ENCODE measurements around the gene YY1. TPM values are rescaled to one million over a fixed set of nuclear protein-coding genes. Genes with fewer than 3 reads are reported as not detected.
"Not testable (repeated sequence)": the region's sequence is repeated elsewhere in the genome, so short reads cannot be mapped to it uniquely, and the experiment has no call there.

The YY1 gene
- total RNA-seq, 2 donors from 2014 or later: 75.5 to 77.9 TPM

DNA sequence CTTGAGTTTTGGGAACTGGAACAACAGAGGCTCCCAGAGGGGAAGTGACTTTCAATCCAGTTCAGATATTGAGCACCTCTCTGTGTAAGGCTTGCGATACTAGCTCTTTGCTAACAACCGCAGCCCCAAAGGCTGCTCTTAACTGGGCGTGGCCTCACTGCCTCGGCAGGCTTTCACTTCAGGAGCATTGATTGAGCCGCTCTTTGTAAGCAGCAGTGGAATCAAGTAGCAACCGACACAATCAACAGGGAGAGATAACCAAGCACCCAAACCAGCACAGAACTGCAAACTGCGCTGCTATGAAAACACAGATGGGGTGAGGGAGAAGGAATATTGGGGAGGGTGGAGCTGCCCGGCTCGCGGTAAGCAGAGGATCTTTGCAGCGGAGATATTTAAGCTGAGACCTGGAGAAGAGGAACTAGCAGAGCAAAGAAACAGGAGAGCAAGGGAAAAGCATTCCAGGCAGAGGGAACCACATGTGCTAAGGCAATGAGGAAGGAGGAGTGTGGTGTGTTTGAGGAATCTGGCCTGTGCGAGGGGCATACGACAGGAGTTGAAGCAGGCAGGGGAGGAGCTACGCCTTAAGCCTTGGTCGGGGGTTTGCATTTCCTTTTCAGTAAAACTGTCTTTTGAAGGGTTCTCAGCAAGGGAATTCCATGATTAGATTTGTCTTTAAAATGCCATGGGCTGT, 17.3 kb upstream of the YY1 start:
- H3K36me3 Mint-ChIP-seq (ENCODE audit: low read depth): no peaks in the 10 kb centered on the region
- no peak overlapping the region for H3K27ac Mint-ChIP-seq
- DNase-seq (peak; percentile 42 to 52 (median 47)), ATAC-seq (peak; percentile 96)
- no peaks in the 10 kb centered on the region for H3K27me3 Mint-ChIP-seq
- no peaks in the 10 kb centered on the region for H3K9me3 ChIP-seq (ENCODE audit: control insufficient read depth, low read length, poor library complexity, severe bottlenecking)
- H3K4me3 Mint-ChIP-seq: no peak overlapping the region
- peaks cover 23% of the 10 kb centered on the region for H3K4me1 Mint-ChIP-seq

DNA sequence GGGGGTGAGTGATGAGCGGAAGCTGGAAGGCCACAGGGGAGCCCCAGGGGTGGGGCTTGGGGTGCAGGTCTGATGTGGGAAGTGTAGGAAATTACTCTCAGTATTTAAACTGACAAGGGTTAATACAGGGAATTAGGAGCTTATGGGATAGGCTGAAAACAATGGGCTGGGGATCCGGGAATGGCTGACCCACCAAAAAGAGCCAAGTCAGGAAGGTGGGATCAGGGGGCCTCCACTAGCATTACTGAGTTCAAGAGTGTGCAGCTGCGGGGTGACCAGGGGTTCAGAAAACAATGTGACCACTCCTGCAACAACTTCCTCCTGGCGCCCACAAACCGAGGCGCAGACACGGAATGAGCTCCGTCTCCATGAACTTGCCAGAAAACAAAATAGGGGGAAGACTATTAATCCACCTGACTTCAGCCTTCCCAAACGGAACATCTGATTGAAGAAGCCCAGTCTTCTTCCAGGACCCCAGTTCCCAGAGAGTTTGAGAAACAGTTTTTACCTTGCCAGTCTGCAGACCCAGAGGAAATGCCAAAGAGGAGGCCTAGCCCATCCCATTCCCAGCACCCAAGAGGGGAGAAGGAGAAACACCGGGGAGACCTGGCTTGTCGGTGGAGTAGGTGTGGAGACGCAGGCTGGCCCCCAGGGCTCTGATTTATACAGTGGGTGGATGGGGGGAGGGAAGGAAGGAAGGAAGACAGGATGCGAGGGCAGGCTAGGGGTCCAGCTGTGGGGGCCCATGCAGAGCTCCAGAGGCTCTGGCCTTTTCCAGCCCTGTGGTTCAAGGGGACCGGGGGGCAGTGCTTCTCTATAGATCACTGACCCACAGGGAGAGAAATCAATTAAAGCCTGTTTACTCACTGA, 16.5 kb upstream of the YY1 start:
- DNase-seq (no peak), ATAC-seq (no peak)
- Mint-ChIP-seq H3K36me3 (ENCODE audit: low read depth) (no peaks in the 10 kb centered on the region), H3K4me3 (no peak overlapping the region), H3K27me3 (no peaks in the 10 kb centered on the region), H3K27ac (no peak overlapping the region), H3K4me1 (peaks cover 21% of the 10 kb centered on the region)
- no peaks in the 10 kb centered on the region for H3K9me3 ChIP-seq (ENCODE audit: control insufficient read depth, low read length, poor library complexity, severe bottlenecking)

DNA sequence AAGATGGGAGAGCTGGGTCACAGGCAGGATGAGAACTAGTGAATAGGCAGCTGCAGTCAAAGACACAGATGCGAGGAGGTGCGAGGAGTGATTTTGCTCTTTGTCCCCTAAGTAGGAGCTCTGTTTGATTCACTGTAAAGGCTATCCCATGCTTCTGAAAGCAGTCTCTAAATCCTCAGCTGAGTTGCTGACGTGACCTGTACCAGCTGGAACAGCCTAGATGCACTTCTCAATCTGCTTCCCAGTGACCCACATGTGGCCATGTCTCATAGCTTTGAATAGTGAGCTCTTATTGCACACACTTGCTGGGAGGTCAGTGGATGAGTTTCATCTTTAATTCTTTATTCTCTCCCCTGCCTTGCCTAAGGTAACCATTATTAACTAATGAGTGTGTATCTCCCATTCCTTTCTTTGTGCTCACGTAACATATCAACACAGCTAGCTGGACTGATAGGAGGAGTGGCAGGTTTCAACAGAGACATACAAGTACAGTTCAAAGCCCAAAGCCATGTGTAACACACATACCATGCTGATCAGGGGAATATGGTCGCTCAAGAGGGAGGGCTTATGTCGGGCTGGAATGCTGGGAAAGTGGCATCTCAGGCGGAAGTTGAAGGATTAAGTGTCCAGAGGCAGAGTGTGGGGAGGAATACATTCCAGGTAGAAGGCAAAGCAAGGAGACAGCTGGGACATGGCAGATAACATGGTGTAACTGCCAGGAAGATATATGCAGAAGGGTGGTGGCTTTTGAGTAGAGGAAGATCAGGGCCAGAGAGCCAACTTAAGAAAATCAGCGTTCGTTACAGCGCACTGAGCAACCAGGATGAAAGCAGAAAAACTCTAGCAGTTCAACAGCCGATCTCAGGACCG, 15.4 kb upstream of the YY1 start:
- no peaks in the 10 kb centered on the region for H3K27me3 Mint-ChIP-seq
- DNase-seq (no peak), ATAC-seq (no peak)
- H3K36me3 Mint-ChIP-seq (ENCODE audit: low read depth): no peaks in the 10 kb centered on the region
- peaks cover 21% of the 10 kb centered on the region for H3K4me1 Mint-ChIP-seq
- no peak overlapping the region for H3K4me3 Mint-ChIP-seq
- H3K9me3 ChIP-seq (ENCODE audit: control insufficient read depth, low read length, poor library complexity, severe bottlenecking): no peaks in the 10 kb centered on the region
- H3K27ac Mint-ChIP-seq: no peak overlapping the region

DNA sequence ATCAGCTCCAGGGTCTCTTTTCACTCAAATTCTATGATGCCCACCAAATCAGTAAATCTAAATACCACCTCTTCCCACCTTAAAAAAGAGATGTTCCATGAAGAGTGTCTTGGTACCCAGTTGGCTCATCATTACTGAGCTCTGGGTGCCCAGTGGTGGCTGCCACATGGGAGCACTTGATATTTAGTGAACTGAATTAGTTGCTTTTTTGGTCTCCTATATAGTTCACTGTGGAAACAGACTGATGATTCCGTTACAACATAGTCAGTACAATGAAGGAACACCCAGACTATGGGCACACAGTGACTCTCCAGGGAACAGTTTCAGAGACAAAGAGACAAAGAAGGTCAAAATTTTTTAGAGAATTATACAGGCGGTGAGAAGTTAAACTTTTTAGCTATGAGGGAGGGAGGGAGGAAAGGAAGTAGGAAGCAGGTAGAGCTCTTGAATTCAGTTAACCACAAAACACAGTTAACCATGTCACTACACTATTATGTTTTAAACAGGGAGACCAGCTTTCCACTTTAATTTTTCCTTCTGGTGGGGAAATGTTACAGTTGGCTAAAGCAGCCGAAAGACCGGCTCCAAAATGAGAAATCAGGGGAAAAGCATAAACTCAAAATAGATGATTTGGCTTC, 14.6 kb upstream of the YY1 start:
- Mint-ChIP-seq H3K4me3 (no peak overlapping the region), H3K27me3 (no peaks in the 10 kb centered on the region), H3K36me3 (ENCODE audit: low read depth) (no peaks in the 10 kb centered on the region), H3K4me1 (peaks cover 23% of the 10 kb centered on the region), H3K27ac (no peak overlapping the region)
- DNase-seq: no peak
- ATAC-seq: peak; percentile 26
- no peaks in the 10 kb centered on the region for H3K9me3 ChIP-seq (ENCODE audit: control insufficient read depth, low read length, poor library complexity, severe bottlenecking)

DNA sequence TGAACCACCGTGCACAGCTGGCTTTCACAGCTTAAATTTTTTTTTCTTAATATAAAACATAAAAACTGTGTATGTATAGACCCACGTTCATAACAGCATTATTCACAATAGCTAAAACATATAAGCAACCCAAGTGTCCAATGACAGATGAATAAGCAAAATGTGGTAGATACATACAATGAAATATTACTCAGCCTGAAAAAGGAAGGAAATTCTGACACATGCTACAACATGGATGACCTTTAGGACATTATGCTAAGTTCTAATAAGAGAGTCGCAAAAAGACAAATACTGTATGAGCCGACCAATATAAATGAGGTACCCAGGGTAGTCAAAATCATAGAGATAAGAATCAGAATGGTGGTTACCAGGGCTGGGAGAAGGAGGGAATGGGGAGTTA, 13.8 kb upstream of the YY1 start:
- no peaks in the 10 kb centered on the region for H3K9me3 ChIP-seq (ENCODE audit: control insufficient read depth, low read length, poor library complexity, severe bottlenecking)
- H3K27ac Mint-ChIP-seq: no peak overlapping the region
- ATAC-seq: no peak
- H3K4me1 Mint-ChIP-seq: peaks cover 31% of the 10 kb centered on the region
- DNase-seq: no peak
- peaks cover 1% of the 10 kb centered on the region for H3K36me3 Mint-ChIP-seq (ENCODE audit: low read depth)
- no peaks in the 10 kb centered on the region for H3K27me3 Mint-ChIP-seq
- H3K4me3 Mint-ChIP-seq: peak overlapping the region; percentile 41

DNA sequence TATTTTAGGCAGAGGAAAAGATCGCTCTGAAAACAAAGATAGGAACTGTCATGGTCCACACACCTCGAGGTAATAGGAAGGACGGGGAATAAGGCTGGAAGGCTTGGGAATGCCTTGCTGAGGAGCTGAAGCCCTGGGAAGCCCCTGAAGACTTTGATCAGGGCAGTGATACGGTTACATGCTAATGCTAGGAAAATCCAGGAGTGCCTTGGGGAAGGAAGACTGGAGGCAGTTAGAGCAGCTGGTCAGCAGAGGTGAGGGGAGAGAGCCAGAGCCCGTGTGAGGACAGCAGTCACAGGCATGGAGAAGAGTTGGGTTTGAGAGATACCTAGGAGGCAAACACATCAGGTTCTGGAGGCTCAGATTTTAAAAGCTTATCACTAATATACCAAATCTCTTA, 8.6 kb upstream of the YY1 start:
- ATAC-seq (no peak), DNase-seq (no peak)
- H3K4me1 Mint-ChIP-seq: peaks cover 32% of the 10 kb centered on the region
- no peaks in the 10 kb centered on the region for H3K27me3 Mint-ChIP-seq
- peaks cover 2% of the 10 kb centered on the region for H3K36me3 Mint-ChIP-seq (ENCODE audit: low read depth)
- H3K27ac Mint-ChIP-seq: peak overlapping the region; percentile 68
- no peaks in the 10 kb centered on the region for H3K9me3 ChIP-seq (ENCODE audit: control insufficient read depth, low read length, poor library complexity, severe bottlenecking)
- H3K4me3 Mint-ChIP-seq: no peak overlapping the region

DNA sequence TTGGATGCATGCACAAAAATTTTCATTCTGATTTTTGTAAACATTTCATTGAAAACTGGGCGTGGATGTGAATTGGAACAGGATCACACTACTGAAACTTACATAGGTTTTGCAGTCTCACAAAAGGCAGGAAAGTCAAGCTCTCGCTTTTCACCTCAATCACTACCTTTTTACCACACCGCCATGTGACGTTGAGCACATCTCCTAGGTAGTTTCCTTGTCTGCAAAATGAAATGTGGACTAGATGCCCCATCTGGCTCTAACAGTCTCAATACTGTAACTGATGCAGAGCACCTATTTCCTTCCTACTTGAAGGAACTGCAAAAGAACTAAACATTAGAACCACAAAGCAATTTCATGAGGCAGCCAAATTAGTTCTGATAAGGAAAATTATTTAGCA, 4.4 kb upstream of the YY1 start:
- ATAC-seq (no peak), DNase-seq (no peak)
- Mint-ChIP-seq H3K4me3 (no peak overlapping the region), H3K36me3 (ENCODE audit: low read depth) (peaks cover 6% of the 10 kb centered on the region), H3K27me3 (no peaks in the 10 kb centered on the region), H3K27ac (peak overlapping the region; percentile 94), H3K4me1 (peaks cover 41% of the 10 kb centered on the region)
- H3K9me3 ChIP-seq (ENCODE audit: control insufficient read depth, low read length, poor library complexity, severe bottlenecking): no peaks in the 10 kb centered on the region

DNA sequence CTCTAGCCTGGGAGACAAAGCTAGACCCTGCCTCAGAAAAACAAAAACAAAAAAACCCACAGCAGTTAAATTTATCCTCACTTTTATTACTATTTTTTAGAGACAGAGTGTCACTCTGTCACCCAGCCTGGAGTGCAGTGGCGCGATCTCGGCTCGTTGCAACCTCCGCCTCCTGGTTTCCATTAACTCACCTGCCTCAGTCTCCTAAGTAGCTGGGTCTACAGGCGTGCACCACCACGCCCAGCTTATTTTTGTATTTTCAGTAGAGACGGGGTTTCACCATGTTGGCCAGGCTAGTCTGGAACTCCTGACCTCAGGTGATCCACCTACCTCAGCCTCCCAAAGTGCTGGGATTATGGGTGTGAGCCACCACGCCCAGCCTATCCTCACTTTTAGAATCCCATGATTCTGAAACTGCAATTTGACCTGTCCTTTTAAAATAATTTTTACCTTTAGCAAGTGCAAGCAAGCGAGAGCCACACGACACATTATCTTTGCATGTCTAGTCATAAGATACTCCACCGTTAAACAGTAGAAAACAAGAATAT, 2.6 kb upstream of the YY1 start:
- H3K36me3 Mint-ChIP-seq (ENCODE audit: low read depth); ATAC-seq; H3K27me3 Mint-ChIP-seq; H3K9me3 ChIP-seq (ENCODE audit: control insufficient read depth, low read length, poor library complexity, severe bottlenecking); DNase-seq: not testable (repeated sequence)
- peaks cover 39% of the 10 kb centered on the region for H3K4me1 Mint-ChIP-seq
- H3K27ac Mint-ChIP-seq: peak overlapping the region; percentile 94
- peak overlapping the region; percentile 97 for H3K4me3 Mint-ChIP-seq

DNA sequence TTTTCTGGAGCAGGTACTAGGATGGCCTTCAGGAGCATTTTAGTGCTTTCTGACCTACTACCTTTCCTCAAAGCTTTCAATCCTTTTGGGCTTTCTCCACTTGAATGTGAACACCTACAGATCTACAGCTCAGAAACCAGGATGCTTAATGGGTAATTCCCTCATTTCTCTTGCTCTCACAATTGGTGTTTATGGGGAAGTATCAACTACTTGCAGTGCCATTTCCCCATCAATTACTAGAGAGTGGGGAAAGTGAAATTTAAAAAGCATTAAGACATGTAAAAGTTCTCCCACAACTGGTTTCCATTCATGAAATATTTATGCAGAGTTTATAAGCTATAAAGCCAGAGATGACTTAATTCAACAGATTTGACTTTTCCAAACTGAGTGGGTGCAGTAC, 2.1 kb upstream of the YY1 start:
- DNase-seq (no peak), ATAC-seq (no peak)
- H3K9me3 ChIP-seq (ENCODE audit: control insufficient read depth, low read length, poor library complexity, severe bottlenecking): no peaks in the 10 kb centered on the region
- H3K27me3 Mint-ChIP-seq: no peaks in the 10 kb centered on the region
- peak overlapping the region; percentile 97 for H3K4me3 Mint-ChIP-seq
- peak overlapping the region; percentile 94 for H3K27ac Mint-ChIP-seq
- H3K36me3 Mint-ChIP-seq (ENCODE audit: low read depth): peaks cover 4% of the 10 kb centered on the region
- H3K4me1 Mint-ChIP-seq: peaks cover 42% of the 10 kb centered on the region

DNA sequence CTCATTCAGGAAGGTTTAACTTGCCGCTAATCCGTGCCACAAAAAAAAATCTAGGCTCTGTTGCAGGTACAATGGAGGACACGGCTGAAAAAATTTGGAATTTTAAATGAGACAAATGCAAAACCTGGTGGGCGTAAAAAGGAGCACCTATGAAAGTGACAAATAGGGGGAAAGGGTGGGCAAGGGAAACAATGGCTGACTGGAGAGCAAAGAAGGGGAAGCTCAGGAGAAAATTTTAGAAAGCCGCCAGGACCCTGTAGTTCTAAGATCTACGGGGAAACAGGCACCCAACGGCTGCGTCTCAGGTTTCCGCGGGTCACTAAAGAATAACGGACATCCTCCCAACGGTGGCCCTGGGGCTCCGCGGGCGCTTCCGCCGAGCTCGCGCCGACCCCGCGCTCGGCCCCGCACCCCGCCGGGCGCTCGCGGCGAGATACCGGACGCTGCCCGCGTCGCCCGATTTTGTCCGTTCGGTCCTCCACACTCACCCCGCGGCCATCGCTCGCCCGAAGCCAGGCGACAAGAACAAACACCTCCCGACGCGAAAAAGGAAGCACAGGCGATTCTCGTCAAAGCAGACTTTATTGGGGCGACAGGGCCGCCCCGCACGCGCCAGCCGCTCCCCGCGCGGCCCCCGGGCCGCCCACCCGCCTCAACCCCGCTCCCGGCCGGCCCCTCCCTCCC, 1.1 kb upstream of the YY1 start:
- ATAC-seq: no peak
- H3K9me3 ChIP-seq (ENCODE audit: control insufficient read depth, low read length, poor library complexity, severe bottlenecking): no peaks in the 10 kb centered on the region
- Mint-ChIP-seq H3K4me3 (peak overlapping the region; percentile 97), H3K4me1 (peaks cover 45% of the 10 kb centered on the region), H3K27me3 (no peaks in the 10 kb centered on the region), H3K27ac (peak overlapping the region; percentile 94), H3K36me3 (ENCODE audit: low read depth) (peaks cover 4% of the 10 kb centered on the region)
- DNase-seq: peak in 2 of 3 donors; percentile 28 to 45

DNA sequence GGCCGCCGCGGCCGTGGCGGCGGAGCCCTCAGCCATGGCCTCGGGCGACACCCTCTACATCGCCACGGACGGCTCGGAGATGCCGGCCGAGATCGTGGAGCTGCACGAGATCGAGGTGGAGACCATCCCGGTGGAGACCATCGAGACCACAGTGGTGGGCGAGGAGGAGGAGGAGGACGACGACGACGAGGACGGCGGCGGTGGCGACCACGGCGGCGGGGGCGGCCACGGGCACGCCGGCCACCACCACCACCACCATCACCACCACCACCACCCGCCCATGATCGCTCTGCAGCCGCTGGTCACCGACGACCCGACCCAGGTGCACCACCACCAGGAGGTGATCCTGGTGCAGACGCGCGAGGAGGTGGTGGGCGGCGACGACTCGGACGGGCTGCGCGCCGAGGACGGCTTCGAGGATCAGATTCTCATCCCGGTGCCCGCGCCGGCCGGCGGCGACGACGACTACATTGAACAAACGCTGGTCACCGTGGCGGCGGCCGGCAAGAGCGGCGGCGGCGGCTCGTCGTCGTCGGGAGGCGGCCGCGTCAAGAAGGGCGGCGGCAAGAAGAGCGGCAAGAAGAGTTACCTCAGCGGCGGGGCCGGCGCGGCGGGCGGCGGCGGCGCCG, 381 bp downstream of the YY1 start:
- Mint-ChIP-seq H3K27me3 (no peaks in the 10 kb centered on the region), H3K27ac (peak overlapping the region; percentile 93), H3K36me3 (ENCODE audit: low read depth) (peaks cover 4% of the 10 kb centered on the region), H3K4me1 (peaks cover 49% of the 10 kb centered on the region), H3K4me3 (peak overlapping the region; percentile 97)
- H3K9me3 ChIP-seq (ENCODE audit: control insufficient read depth, low read length, poor library complexity, severe bottlenecking): no peaks in the 10 kb centered on the region
- DNase-seq: peak in 2 of 3 donors; percentile 13 to 18
- ATAC-seq: no peak

Data from T-helper 17 cell (primary cell).